Activated CD8-positive, alpha-beta T cell treated with anti-CD3 and anti-CD28 coated beads for 36 hours (primary cell): ENCODE measurements around the gene IQSEC2. TPM values are rescaled to one million over a fixed set of nuclear protein-coding genes. Genes with fewer than 3 reads are reported as not detected.

Experiments used
- ATAC-seq: fragments of 200-7000 bp; cut with Tn5 transposase; one replicate; pipeline ENCODE4 v1.10.0; 2021; ENCODE audit warnings: mild to moderate bottlenecking, moderate library complexity
- CTCF ChIA-PET: fragments of 350-600 bp; sonication (Branson Sonifier 250); formaldehyde crosslinking; loops from one replicate; lab custom pipeline; 2021; ENCODE audit warnings: antibody characterized with exemption; lab: Charles Lee
- POLR2A ChIA-PET: fragments of 350-600 bp; sonication (Branson Sonifier 250); formaldehyde crosslinking; loops from one replicate; lab custom pipeline; 2021; ENCODE audit warnings: antibody characterized with exemption; lab: Charles Lee
- DNase-seq: peaks from one replicate; pipeline ENCODE4 v3.0.0-alpha.2; 2020
- H3K27ac Mint-ChIP-seq: one replicate; pipeline ENCODE4 v1.8.0; 2021; ENCODE audit warnings: mild to moderate bottlenecking, mixed read lengths
- H3K27me3 Mint-ChIP-seq: one replicate; pipeline ENCODE4 v1.8.0; 2021; ENCODE audit warnings: mixed read lengths
- H3K36me3 Mint-ChIP-seq: one replicate; pipeline ENCODE4 v1.8.0; 2021; ENCODE audit warnings: low read depth, mixed read lengths
- H3K4me1 Mint-ChIP-seq: one replicate; pipeline ENCODE4 v1.8.0; 2021; ENCODE audit warnings: low read depth, mixed read lengths
- H3K4me3 Mint-ChIP-seq: one replicate; pipeline ENCODE4 v1.8.0; 2021; ENCODE audit warnings: mild to moderate bottlenecking, moderate library complexity, mixed read lengths
- H3K9me3 Mint-ChIP-seq: one replicate; pipeline ENCODE4 v1.8.0; 2021; ENCODE audit warnings: mixed read lengths
- CTCF ChIP-seq: fragments of 200-600 bp; IDR thresholded peaks from one replicate; pipeline ENCODE4 v1.8.0; 2022; ENCODE audit warnings: antibody characterized with exemption, mild to moderate bottlenecking
- intact Hi-C: fragments of 100-400 bp; cut with micrococcal nuclease; formaldehyde crosslinking; loops from one replicate; pipeline ENCODE4 v1.10.0; 2022
- total RNA-seq, 2 experiments: library from RNA; stranded (reverse); gene quantifications; one replicate each; pipeline ENCODE4 v1.2.3, GENCODE V29; 2021

IQSEC2 gene
- total RNA-seq, 2 experiments from 2014 or later = 0.05 to 0.07 TPM

GRCh38 chrX:53246231-53246630, 35.2 kb downstream of the IQSEC2 start:
- ChIA-PET CTCF (no interaction called here), POLR2A (no interaction called here)
- Mint-ChIP-seq H3K9me3 (no peaks in the 10 kb centered on the region), H3K36me3 (no peaks in the 10 kb centered on the region), H3K4me1 (peaks cover 4% of the 10 kb centered on the region), H3K27me3 (no peaks in the 10 kb centered on the region), H3K27ac (no peak overlapping the region), H3K4me3 (no peak overlapping the region)
- ATAC-seq = no peak
- intact Hi-C loops = no loop called here
- DNase-seq = no peak
- TF ChIP-seq CTCF = no peak

GRCh38 chrX:53244610-53245009, 36.8 kb downstream of the IQSEC2 start:
- no peaks in the 10 kb centered on the region for H3K27me3 Mint-ChIP-seq
- DNase-seq (no peak), ATAC-seq (no peak)
- no peak overlapping the region for H3K4me3 Mint-ChIP-seq
- no peaks in the 10 kb centered on the region for H3K36me3 Mint-ChIP-seq
- no peaks in the 10 kb centered on the region for H3K9me3 Mint-ChIP-seq
- TF ChIP-seq CTCF = peak; percentile 17
- H3K4me1 Mint-ChIP-seq = peaks cover 6% of the 10 kb centered on the region
- ChIA-PET POLR2A (no interaction called here), CTCF (interaction anchor here (0.9 to 1.5 kb wide), 5 partner anchors 8 to 58 kb away, joined by 3 to 5 read pairs (median 4); no protein-coding TSS in a partner anchor)
- no peak overlapping the region for H3K27ac Mint-ChIP-seq
- intact Hi-C loops = no loop called here

- no peak overlapping the region for H3K4me3 Mint-ChIP-seq
- ChIA-PET CTCF (no interaction called here), POLR2A (no interaction called here)
- H3K4me1 Mint-ChIP-seq = peaks cover 10% of the 10 kb centered on the region
- no peak for TF ChIP-seq CTCF
- no peak overlapping the region for H3K27ac Mint-ChIP-seq
- ATAC-seq (no peak), DNase-seq (no peak)
- intact Hi-C loops = no loop called here
- no peaks in the 10 kb centered on the region for H3K36me3 Mint-ChIP-seq
- H3K9me3 Mint-ChIP-seq = no peaks in the 10 kb centered on the region
- no peaks in the 10 kb centered on the region for H3K27me3 Mint-ChIP-seq
Observed at GRCh38 chrX:53242310-53242709, 39.1 kb downstream of the IQSEC2 start.

GRCh38 chrX:53241558-53241957, 39.8 kb downstream of the IQSEC2 start:
- H3K4me3 Mint-ChIP-seq = no peak overlapping the region
- DNase-seq (peak; percentile 25), ATAC-seq (peak; percentile 55)
- H3K27me3 Mint-ChIP-seq = no peaks in the 10 kb centered on the region
- no peak overlapping the region for H3K27ac Mint-ChIP-seq
- no peak for TF ChIP-seq CTCF
- no peaks in the 10 kb centered on the region for H3K9me3 Mint-ChIP-seq
- intact Hi-C loops = no loop called here
- H3K36me3 Mint-ChIP-seq = no peaks in the 10 kb centered on the region
- peaks cover 10% of the 10 kb centered on the region for H3K4me1 Mint-ChIP-seq
- POLR2A ChIA-PET = no interaction called here
- CTCF ChIA-PET = no interaction called here

- TF ChIP-seq CTCF = peak; percentile 15
- ChIA-PET CTCF (interaction anchor here (0.6 to 1.5 kb wide), 10 partner anchors 8 to 243 kb away, joined by 3 to 6 read pairs (median 4); no protein-coding TSS in a partner anchor), POLR2A (interaction anchor here (1.3 kb wide), 1 partner anchor 14 kb away, joined by 7 read pairs; the partner anchor contains the start of gene KDM5C)
- no peaks in the 10 kb centered on the region for H3K27me3 Mint-ChIP-seq
- no peaks in the 10 kb centered on the region for H3K9me3 Mint-ChIP-seq
- ATAC-seq (peak; percentile 86), DNase-seq (peak; percentile 71)
- no peak overlapping the region for H3K27ac Mint-ChIP-seq
- peaks cover 10% of the 10 kb centered on the region for H3K4me1 Mint-ChIP-seq
- no peak overlapping the region for H3K4me3 Mint-ChIP-seq
- intact Hi-C loops = no loop called here
- no peaks in the 10 kb centered on the region for H3K36me3 Mint-ChIP-seq
Observed at GRCh38 chrX:53239474-53239873, 41.9 kb downstream of the IQSEC2 start.
